ENCODE data around the gene STK32A. TPM values are rescaled to one million over a fixed set of nuclear protein-coding genes. Genes with fewer than 3 reads are reported as not detected.

The STK32A gene
- total and polyA plus RNA-seq, 9 of the 15 experiments (the other 6 are each of a cell fraction or from before 2014, with no cell fraction given), result not detected

DNA sequence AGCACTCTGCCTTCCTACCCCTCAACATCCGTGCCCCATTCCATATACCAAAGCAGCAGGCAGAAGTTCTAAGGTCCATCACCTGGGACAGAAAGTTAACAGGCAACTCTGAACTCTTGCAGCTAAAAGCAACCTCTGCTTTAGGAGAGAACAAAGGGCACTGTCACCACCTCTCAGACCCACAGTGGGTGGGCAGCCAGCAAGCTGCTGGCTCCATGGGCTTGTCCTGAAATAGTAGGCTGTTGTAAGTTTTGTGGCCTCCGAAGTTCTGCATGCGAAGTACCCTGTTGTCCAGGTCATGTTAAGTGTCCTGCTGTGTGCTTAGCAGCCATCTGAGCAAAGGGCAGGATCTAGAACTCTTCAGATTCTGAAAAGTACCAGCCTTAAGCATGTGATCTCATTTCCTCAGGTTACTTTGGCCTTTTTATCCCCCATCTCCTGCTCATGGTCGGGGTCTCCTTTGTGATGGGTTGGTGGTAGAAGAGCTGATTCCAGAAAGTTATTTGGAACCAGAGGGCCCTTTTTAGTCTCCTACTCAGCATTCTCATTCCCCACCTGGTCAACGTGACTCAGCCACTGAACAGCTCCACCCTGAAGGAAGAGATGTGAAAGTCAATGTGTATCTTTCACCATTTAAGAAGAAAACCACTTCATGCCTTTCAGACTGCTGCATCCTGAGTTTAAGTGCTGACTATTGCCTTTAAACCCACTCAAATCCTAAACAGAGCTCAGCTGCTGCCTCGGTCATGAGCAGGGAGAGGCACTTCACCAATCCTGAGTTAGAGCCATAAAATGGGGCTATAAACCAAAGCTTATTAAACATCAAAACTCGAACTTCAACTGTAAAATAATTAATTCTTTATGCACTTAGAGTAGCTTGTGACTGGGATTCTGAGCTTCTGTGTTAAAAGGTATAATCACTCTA is 153.6 kb downstream of the STK32A start:
- ATAC-seq, result no peak
- no peak for DNase-seq (ENCODE audit: extremely low read depth in 1 of 4, low spot score in 3 of 4)
- FAIRE-seq, result no peak
- no peaks in the 10 kb centered on the region for H3K9me1 ChIP-seq (ENCODE audit: control insufficient read depth, insufficient read depth, low read length)
- H3K27ac ChIP-seq (ENCODE audit: extremely low read depth, low read depth, low read length), result no peak overlapping the region
- H3K79me2 ChIP-seq (ENCODE audit: control insufficient read depth, insufficient read depth, low read length), result no peaks in the 10 kb centered on the region
- BruUV-seq (replicated peaks), result no TSS peak
- POLR2A ChIA-PET, result interaction anchor here (0.7 kb wide), 1 partner anchor 119 kb away, joined by 3 read pairs; no protein-coding TSS in a partner anchor
- in situ Hi-C loops (cut with MboI) (no loop called here), intact Hi-C loops (cut with micrococcal nuclease) (no loop called here)
- no peaks in the 10 kb centered on the region for H3K9me3 ChIP-seq (replicated peaks; ENCODE audit: control insufficient read depth, insufficient read depth, low read depth, low read length)
- H3K4me1 ChIP-seq (replicated peaks in 1 of 2; ENCODE audit: control insufficient read depth in 2 of 2, insufficient read depth in 2 of 2, low read length in 2 of 2), result no peaks in the 10 kb centered on the region
- H3K4me2 ChIP-seq (ENCODE audit: insufficient read depth, low read length), result no peak overlapping the region
- under 1% methylated on average over 7 of the region's 7 CpGs for WGBS (ENCODE audit: insufficient coverage, low coverage, missing lambda C conversion rate)
- no peak overlapping the region for H3K4me3 ChIP-seq
- no peaks in the 10 kb centered on the region for H3K27me3 ChIP-seq (ENCODE audit: control insufficient read depth in 2 of 2, insufficient read depth in 2 of 2, low read length in 2 of 2)
- no peak overlapping the region for H3K9ac ChIP-seq (ENCODE audit: insufficient read depth in 1 of 2, low read depth in 2 of 2, low read length in 2 of 2)
- no peak for TF ChIP-seq RBBP5 (IDR thresholded peaks at IDR 0.05; ENCODE audit: borderline replicate concordance, insufficient read depth, low read length, poor library complexity, severe bottlenecking)
- TF ChIP-seq, protein P1, sequence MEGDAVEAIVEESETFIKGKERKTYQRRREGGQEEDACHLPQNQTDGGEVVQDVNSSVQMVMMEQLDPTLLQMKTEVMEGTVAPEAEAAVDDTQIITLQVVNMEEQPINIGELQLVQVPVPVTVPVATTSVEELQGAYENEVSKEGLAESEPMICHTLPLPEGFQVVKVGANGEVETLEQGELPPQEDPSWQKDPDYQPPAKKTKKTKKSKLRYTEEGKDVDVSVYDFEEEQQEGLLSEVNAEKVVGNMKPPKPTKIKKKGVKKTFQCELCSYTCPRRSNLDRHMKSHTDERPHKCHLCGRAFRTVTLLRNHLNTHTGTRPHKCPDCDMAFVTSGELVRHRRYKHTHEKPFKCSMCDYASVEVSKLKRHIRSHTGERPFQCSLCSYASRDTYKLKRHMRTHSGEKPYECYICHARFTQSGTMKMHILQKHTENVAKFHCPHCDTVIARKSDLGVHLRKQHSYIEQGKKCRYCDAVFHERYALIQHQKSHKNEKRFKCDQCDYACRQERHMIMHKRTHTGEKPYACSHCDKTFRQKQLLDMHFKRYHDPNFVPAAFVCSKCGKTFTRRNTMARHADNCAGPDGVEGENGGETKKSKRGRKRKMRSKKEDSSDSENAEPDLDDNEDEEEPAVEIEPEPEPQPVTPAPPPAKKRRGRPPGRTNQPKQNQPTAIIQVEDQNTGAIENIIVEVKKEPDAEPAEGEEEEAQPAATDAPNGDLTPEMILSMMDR (IDR thresholded peaks at IDR 0.05 in 2 of 3, conservative IDR thresholded peaks at IDR 0.05 in 1 of 3; ENCODE audit: insufficient read depth in 2 of 3, low read depth in 1 of 3, low read length in 3 of 3), result no peak
- TF ChIP-seq, protein P2, sequence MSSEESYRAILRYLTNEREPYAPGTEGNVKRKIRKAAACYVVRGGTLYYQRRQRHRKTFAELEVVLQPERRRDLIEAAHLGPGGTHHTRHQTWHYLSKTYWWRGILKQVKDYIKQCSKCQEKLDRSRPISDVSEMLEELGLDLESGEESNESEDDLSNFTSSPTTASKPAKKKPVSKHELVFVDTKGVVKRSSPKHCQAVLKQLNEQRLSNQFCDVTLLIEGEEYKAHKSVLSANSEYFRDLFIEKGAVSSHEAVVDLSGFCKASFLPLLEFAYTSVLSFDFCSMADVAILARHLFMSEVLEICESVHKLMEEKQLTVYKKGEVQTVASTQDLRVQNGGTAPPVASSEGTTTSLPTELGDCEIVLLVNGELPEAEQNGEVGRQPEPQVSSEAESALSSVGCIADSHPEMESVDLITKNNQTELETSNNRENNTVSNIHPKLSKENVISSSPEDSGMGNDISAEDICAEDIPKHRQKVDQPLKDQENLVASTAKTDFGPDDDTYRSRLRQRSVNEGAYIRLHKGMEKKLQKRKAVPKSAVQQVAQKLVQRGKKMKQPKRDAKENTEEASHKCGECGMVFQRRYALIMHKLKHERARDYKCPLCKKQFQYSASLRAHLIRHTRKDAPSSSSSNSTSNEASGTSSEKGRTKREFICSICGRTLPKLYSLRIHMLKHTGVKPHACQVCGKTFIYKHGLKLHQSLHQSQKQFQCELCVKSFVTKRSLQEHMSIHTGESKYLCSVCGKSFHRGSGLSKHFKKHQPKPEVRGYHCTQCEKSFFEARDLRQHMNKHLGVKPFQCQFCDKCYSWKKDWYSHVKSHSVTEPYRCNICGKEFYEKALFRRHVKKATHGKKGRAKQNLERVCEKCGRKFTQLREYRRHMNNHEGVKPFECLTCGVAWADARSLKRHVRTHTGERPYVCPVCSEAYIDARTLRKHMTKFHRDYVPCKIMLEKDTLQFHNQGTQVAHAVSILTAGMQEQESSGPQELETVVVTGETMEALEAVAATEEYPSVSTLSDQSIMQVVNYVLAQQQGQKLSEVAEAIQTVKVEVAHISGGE (CRISPR knock-in tag; IDR thresholded peaks at IDR 0.05), result no peak
- CTCF ChIA-PET (ENCODE audit: low intra/inter-chr PET ratio), result no interaction called here
- no peaks in the 10 kb centered on the region for H4K20me1 ChIP-seq (replicated peaks; ENCODE audit: control insufficient read depth, insufficient read depth, low read length)
- H2AFZ ChIP-seq (ENCODE audit: low read depth, low read length), result no peak overlapping the region
- no peaks in the 10 kb centered on the region for H3K36me3 ChIP-seq (ENCODE audit: control insufficient read depth, insufficient read depth, low read length)
